ENCODE measurements around the gene ALPI.

DNA sequence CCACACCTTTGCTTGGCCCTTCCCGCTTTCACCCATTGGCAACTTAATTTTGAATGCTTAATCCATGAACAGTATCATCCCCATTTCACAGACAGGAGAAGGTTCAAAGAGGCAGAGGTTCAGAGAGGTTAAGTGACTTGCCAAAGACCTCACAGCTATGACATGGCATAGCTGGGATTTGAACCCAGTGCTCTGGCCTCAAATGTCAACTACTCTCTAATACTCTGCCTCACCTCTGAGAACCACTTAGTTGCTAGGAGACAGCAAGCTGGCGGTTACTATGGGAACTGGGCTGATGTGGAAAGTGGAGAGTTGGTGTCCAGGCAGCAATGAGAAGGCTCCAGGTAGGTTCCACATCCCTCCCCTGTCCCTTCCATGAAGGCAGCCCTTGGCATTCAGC lies 48.5 kb downstream of the ALPI start:
- TF ChIP-seq, protein P1, sequence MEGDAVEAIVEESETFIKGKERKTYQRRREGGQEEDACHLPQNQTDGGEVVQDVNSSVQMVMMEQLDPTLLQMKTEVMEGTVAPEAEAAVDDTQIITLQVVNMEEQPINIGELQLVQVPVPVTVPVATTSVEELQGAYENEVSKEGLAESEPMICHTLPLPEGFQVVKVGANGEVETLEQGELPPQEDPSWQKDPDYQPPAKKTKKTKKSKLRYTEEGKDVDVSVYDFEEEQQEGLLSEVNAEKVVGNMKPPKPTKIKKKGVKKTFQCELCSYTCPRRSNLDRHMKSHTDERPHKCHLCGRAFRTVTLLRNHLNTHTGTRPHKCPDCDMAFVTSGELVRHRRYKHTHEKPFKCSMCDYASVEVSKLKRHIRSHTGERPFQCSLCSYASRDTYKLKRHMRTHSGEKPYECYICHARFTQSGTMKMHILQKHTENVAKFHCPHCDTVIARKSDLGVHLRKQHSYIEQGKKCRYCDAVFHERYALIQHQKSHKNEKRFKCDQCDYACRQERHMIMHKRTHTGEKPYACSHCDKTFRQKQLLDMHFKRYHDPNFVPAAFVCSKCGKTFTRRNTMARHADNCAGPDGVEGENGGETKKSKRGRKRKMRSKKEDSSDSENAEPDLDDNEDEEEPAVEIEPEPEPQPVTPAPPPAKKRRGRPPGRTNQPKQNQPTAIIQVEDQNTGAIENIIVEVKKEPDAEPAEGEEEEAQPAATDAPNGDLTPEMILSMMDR (conservative IDR thresholded peaks at IDR 0.05; ENCODE audit: low read length) = no peak
- no peak for TF ChIP-seq EZH2phosphoT487 (IDR thresholded peaks at IDR 0.05; ENCODE audit: borderline replicate concordance, low read depth, low read length)

Data from OCI-LY7 (cell line).